SIG-M5 treated with dmso at 0.1 percent for 504 hours (cell line): ENCODE results near the gene PARG.
"Not testable (repeated sequence)": the region's sequence is repeated elsewhere in the genome, so short reads cannot be mapped to it uniquely, and the experiment has no call there.

Source experiments
- DNase-seq: peaks from one replicate; lab custom pipeline; 2025; ENCODE audit not compliant: unreplicated experiment; lab: John Stamatoyannopoulos, UW

The PARG gene

GRCh38 chr10:49833168-49833567 lies 108.7 kb downstream of the PARG start:
- no peak for DNase-seq

DNA sequence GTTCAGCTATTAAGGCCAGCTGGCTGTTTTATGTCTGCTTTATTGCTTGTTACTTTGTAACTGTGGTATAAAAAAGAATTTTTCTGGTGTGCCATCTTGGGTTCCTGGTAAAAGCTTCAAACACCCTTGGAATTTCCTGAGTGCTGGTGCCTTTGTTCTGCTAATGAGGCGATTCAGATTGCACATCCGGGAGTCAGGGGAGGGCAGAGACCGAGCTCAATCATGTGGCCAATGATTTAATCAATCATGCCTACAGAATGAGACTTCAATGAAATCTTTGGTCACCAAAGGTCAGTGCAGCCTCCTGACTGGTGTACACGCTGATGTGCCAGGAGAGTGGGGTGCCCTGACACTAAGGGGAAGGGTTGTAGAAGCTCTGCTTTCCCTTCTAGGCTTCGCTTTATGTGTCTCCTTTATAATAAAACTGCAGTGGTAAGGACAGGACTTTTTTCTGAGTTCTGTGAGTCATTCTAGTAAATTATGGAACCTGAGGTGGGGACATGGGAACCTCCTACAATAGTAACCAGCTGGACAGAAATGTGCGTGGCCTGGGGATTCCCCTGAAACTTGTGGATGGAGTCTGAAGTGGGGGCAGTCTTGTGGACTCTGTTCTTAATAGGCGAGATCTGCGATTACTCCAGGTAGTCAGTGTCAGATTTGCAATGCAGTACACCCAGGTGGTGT lies 110.3 kb downstream of the PARG start:
- DNase-seq: no peak

GRCh38 chr10:49830846-49831245 lies 111.0 kb downstream of the PARG start:
- no peak for DNase-seq

DNA sequence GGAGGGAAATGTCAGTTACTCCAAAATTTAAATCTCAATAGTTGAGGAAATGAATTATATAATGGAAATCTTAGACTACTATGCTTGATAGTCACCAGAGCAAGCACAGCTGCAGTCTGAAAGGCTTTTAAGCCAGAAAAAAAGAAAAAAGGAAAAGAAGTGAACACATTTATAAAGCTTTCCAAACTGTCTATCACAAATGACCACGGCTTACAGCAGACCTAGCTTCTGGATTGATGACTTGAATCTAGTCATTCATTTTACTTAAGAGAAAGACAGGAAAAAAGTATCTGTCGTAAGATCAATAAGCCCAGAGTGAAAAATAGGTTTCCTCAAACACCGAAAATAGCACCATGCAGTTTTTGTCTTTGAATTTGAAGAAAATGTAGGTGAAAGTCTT lies 111.8 kb downstream of the PARG start:
- DNase-seq: no peak

DNA sequence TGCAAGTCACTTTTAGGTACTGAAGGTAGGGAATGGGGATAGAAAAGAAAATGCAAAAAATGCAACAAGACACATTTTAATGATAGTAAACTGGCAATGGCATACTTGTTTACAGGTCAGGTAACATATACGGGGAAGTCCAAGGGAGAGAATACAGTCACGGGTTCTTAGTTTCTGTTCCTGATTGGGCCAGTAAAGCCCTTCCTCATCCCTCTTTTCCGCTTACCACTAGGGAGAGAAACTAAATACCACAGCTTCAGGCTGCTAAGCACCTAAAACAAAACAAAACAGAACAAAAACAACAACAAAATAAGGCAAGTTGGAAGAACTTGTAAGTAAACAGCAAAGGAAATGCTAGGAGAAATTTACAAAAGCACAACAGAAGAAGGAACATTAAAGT lies 114.5 kb downstream of the PARG start:
- DNase-seq: no peak

DNA sequence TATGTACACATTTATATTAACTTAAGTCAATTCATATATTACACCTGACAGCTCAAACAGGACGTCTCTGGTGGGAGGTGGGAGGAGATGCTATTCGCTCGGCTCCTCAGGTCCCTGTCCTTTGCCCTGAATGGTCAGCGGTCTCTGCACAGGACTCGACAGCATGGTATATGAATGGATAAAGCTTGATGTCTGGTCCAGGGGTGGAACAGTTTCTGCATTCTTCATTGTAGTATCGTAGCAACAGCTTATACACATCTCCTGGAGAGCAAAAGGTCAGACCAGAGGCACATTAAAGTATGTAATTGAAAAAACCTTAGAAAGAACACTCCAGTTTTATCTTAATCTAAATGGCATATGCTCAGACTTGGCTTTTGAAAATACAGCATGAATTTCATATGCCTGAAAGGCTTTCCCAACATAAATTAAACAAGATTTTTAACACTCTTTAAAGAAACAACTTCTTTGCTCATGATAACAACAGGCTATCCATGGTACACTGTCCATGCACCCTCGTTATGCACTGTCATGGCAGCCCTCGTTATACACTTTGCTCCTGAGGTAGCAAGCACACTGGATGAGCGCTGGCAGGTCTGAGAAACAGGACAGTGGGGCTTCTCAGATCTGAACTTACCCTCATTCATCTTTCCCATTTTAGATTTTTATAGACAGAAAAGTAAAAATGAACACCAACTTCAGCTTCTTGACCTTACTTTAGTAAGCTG lies 122.4 kb downstream of the PARG start:
- DNase-seq: no peak

DNA sequence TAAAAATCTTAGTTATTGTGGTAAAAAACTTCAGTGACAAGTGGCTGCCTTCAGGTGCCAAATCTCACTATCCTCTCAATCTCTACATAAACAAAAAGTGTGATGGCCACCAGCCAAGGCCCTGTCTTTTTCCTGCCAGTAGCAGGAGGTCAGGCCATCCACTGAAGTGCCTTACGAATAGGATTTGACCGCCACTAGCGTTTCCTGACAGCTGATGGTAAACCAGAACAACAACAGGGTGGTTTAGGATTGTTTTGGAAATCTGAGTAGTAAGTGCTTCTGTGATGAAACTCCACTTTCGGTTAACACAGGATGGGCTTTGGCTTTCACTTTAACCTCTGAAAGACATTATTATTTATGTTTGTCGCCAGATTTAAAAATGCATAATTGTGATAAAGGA lies 124.0 kb downstream of the PARG start:
- no peak for DNase-seq

DNA sequence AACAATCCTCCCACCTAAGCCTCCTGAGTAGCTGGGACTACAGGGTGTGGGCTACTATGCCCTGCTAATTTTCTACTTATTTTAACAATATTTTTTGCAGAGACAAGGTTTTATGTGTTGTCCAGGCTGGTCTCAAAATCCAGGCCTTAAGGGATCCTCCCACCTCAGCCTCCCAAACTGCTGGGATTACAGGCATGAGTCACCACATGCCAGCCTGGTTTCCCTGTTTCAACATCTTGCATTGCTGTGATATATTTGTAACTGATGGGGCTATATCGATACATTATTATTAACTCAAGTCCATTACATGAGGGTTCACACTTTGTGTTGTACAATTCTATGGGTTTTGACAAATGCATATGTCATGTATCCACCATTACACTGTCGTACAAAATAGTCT lies 137.8 kb downstream of the PARG start:
- DNase-seq: no peak

GRCh38 chr10:49798275-49798674 lies 143.6 kb downstream of the PARG start:
- DNase-seq: no peak

DNA sequence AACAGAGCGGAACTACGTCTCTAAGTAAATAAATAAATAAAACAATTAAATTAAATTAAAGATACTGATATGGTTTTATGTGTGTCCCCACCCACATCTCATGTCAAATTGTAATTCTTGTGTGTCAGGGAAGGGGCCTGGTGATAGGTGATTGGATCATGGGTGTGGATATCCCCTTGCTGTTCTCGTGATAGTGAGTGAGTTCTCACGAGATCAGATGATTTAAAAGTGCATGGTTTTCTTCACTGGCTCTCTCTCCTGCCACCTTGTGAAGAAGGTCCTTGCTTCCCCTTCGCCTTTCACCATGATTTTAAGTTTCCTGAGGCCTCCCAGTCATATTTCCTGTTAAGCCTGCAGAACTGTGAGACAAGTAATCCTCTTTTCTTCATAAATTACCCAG lies 150.7 kb downstream of the PARG start:
- DNase-seq: no peak

- no peak for DNase-seq
Observed at GRCh38 chr10:49784681-49785080, 157.1 kb downstream of the PARG start.

DNA sequence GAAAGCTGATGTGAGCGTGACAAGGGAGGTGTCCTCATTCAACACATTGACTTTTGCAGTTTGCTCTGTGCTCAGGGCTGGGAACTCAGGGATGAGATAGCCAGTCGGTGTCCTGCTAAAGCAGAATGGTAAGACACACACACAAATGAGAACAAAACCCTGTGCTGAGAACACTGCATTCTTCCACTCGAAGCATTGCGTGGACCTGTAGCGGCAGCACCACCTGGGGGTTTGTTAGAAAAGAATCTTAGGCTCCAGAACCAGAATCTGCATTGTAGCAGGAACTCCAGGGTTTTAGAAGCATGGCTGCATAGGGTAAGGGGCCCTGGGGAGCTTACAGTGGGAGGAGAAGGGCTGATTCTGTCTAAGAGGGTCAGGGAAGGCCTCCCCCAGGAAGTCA lies 158.2 kb downstream of the PARG start:
- no peak for DNase-seq

DNA sequence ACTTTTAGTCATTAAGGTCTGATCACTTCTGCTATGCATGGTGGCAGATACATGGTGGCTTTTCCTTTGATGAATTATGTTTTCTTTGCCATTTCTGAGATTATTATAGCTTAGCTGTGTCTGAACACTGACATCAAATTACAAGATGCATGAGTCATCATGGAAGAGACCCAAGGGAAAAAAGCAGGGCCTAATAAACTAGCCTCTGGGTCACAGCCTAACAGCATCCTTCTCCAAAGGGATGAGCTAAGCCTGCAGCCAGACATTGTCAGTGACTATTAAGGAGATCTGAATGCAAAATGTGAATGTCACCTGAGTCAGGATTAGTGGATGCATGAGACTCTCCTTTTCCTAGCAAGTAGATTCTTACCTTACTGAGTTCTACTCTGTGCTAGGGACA lies 160.6 kb downstream of the PARG start:
- DNase-seq: no peak

- no peak for DNase-seq
Observed at GRCh38 chr10:49778197-49778596, 163.6 kb downstream of the PARG start.

- DNase-seq: no peak
Observed at GRCh38 chr10:49776851-49777250, 165.0 kb downstream of the PARG start.

- DNase-seq: no peak
Observed at GRCh38 chr10:49775014-49775413, 166.8 kb downstream of the PARG start.

GRCh38 chr10:49772944-49773343 lies 168.9 kb downstream of the PARG start:
- DNase-seq: not testable (repeated sequence)

- not testable (repeated sequence) for DNase-seq
Observed at GRCh38 chr10:49771046-49771445, 170.8 kb downstream of the PARG start.

DNA sequence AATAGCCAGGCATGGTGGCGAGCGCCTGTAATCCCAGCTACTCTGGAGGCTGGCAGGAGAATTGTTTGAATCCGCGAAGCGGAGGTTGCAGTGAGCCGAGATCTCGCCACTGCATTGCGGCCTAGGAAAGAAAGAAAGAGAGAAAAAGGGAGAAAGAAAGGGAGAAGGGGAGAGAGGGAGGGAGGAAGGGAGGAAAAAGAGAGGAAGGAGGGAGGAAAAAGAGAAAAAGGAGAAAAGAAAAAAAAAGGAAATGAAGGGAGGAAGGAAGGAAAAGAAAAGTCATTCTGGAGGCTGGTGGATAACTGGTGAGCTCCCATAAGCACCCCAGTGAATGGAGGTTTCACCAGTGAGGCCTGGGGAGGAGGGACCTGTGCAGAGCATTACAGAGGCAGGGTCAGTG lies 172.1 kb downstream of the PARG start:
- DNase-seq: no peak

DNA sequence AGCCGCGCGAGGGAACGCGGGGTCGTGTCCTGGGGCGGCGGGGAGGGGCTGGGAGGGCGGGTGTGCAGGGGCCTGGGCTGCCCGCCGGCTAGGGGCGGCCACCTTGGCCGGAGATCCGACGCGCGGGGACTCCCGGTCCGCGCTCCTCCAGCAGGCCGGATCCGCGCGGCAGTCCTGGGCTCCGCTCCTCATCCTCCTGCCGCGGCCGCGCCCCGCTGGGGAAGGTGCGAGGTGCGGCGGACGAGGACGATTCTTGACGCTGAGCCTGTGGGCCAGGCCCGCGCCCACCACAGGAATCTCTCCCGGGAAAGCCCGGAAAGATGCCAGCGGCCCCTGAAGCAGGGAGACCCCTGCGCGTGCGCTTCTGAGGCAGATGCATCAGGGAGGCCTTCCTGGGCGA lies 173.1 kb downstream of the PARG start:
- no peak for DNase-seq

GRCh38 chr10:49768329-49768728 lies 173.5 kb downstream of the PARG start:
- no peak for DNase-seq
